ENCODE measurements around the gene NHLRC4.

The NHLRC4 gene

GRCh38 chr16:530111-530817 is 36.5 kb upstream of the NHLRC4 start:
- DNase-seq: no peak
- no peaks in the 10 kb centered on the region; the same call in 1 of the 2 replicates for H3K4me1 ChIP-seq
- no peak for TF ChIP-seq CTCF (IDR thresholded peaks at IDR 0.05; ENCODE audit: low read depth, low read length)
- peaks cover 27% of the 10 kb centered on the region for H3K36me3 ChIP-seq
- H3K4me3 ChIP-seq (ENCODE audit: low read depth, low read length): no peak overlapping the region
- H3K27me3 ChIP-seq: no peaks in the 10 kb centered on the region
- H3K9me3 ChIP-seq: no peaks in the 10 kb centered on the region

GRCh38 chr16:531494-532125 is 35.2 kb upstream of the NHLRC4 start:
- no peak for DNase-seq
- Histone ChIP-seq H3K4me1 (no peaks in the 10 kb centered on the region), H3K4me3 (ENCODE audit: low read depth, low read length) (no peak overlapping the region), H3K9me3 (no peaks in the 10 kb centered on the region), H3K36me3 (peaks cover 36% of the 10 kb centered on the region), H3K27me3 (no peaks in the 10 kb centered on the region)
- TF ChIP-seq CTCF (IDR thresholded peaks at IDR 0.05; ENCODE audit: low read depth, low read length): no peak

- no peak for TF ChIP-seq CTCF (IDR thresholded peaks at IDR 0.05; ENCODE audit: low read depth, low read length)
- H3K4me1 ChIP-seq: no peaks in the 10 kb centered on the region
- no peaks in the 10 kb centered on the region for H3K27me3 ChIP-seq
- H3K9me3 ChIP-seq: no peaks in the 10 kb centered on the region
- no peak for DNase-seq
- H3K4me3 ChIP-seq (ENCODE audit: low read depth, low read length): no peak overlapping the region
- H3K36me3 ChIP-seq: peaks cover 53% of the 10 kb centered on the region
Measured at GRCh38 chr16:533391-534123, 33.2 kb upstream of the NHLRC4 start.

- H3K4me1 ChIP-seq: no peaks in the 10 kb centered on the region
- no peaks in the 10 kb centered on the region for H3K9me3 ChIP-seq
- H3K36me3 ChIP-seq: peaks cover 55% of the 10 kb centered on the region
- no peak for TF ChIP-seq CTCF (IDR thresholded peaks at IDR 0.05; ENCODE audit: low read depth, low read length)
- H3K27me3 ChIP-seq: no peaks in the 10 kb centered on the region
- DNase-seq: no peak
- H3K4me3 ChIP-seq (ENCODE audit: low read depth, low read length): no peak overlapping the region
Measured at GRCh38 chr16:534135-534534, 32.7 kb upstream of the NHLRC4 start.

- Histone ChIP-seq H3K9me3 (no peaks in the 10 kb centered on the region), H3K36me3 (peaks cover 54% of the 10 kb centered on the region), H3K27me3 (no peaks in the 10 kb centered on the region), H3K4me3 (ENCODE audit: low read depth, low read length) (no peak overlapping the region), H3K4me1 (no peaks in the 10 kb centered on the region)
- DNase-seq: no peak
- no peak for TF ChIP-seq CTCF (IDR thresholded peaks at IDR 0.05; ENCODE audit: low read depth, low read length)
Measured at GRCh38 chr16:534856-535445, 31.9 kb upstream of the NHLRC4 start.

Measured in BE2C (cell line).